Activated CD8-positive, alpha-beta memory T cell treated with anti-CD3 and anti-CD28 coated beads for 1 hour (primary cell): Measurements from ENCODE around the gene LDHAL6A.
"Not testable (repeated sequence)": the region's sequence is repeated elsewhere in the genome, so short reads cannot be mapped to it uniquely, and the experiment has no call there.

ENCODE experiments used
- DNase-seq, 2 donors: peaks; one replicate each; pipeline ENCODE4 v3.0.0-alpha.2; 2020; ENCODE audit warnings: low read depth in 1 of 2; ENCODE audit errors: extremely low read depth in 1 of 2

LDHAL6A gene

GRCh38 chr11:18455686-18456372 is at the start of gene LDHAL6A:
LDHAL6A (plus strand) TSS chr11:18455856; CDS start chr11:18456681, 825 bp downstream.
- DNase-seq = no peak

- not testable (repeated sequence) for DNase-seq
These were observed 48.3 kb upstream of the LDHAL6A start for GRCh38 chr11:18407400-18407799.

- no peak for DNase-seq
These were observed 46.9 kb upstream of the LDHAL6A start for GRCh38 chr11:18408558-18409291.

- no peak for DNase-seq
These were observed 39.2 kb upstream of the LDHAL6A start for GRCh38 chr11:18416459-18416858.

DNA sequence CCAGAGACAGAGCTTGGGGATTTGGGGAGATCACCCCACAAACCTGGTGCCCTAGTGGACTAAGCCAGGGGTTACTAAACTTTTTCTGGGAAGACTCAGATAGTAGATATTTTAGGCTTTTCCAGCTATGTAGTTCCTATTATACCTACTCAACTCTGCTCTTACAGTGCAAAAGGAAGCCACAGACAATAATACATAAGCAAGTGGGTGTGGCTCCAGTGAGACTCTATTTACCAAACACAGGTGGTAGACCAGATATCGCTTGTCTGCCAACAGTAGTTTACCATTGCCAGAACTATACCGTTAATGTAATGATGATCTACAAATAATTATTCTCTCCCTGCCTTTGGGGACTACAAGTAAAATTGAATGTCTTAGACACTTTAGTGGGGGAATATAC is 36.6 kb upstream of the LDHAL6A start:
- DNase-seq = no peak

GRCh38 chr11:18420067-18420466 is 35.6 kb upstream of the LDHAL6A start:
- DNase-seq = no peak

DNA sequence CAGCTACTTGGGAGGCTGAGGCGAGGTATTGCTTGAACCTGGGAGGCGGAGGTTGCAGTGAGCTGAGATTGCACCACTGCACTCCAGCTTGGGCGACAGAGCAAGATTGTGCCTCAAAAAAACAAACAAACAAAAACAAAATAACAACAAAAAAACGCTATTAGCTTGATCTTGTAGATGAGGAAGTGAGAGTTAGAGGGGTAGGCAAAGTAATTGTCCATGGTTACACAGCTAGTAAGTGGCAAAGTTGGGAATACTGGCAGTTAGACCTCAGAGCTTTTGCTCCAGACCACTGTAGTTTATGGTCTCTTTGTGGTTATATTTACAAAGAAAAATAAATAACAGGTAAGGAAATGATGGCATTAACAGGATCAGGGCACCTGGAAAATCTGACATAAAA is 28.4 kb upstream of the LDHAL6A start:
- DNase-seq = no peak

DNA sequence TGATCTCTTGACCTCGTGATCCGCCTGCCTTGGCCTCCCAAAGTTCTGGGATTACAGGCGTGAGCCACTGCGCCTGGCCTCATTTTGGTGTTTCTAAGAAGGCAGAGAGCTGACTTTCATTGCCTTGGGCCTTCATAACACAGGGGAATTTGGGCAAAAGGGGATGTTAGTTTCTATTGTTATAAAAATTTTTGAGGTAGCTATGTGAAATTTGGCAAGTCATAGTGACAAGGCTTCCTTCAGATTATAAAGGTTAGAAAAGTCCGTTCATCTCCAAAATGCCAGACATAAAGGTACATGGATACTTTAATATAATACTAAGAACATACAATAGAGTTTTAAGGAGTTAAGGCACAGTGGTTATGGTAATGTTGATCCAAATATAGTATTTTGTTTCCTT is 26.3 kb upstream of the LDHAL6A start:
- no peak for DNase-seq

GRCh38 chr11:18438691-18439090 is 17.0 kb upstream of the LDHAL6A start:
- DNase-seq = no peak

GRCh38 chr11:18449251-18449650 is 6.4 kb upstream of the LDHAL6A start:
- DNase-seq = no peak

- no peak for DNase-seq
These were observed 2.7 kb upstream of the LDHAL6A start for GRCh38 chr11:18452927-18453326.

DNA sequence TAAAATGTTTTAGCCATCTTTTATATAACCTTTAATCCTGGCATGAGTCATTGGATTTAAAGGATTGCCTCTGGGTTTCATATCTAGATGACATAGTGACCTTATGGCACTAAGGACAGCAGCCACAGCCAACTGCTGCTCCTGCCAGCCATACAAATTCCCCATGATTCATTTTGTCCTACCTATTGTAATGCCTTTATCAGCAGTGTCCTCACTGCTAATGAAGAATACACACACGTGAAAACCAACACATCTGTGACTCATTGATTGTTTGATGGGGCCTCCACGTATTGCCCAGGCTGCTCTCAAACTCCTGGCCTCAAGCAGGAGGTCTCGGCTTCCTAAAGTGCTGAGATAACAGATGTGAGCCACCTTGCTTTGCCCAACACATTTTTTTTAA is 1.8 kb downstream of the LDHAL6A start:
- no peak for DNase-seq

- DNase-seq = no peak
These were observed 4.0 kb downstream of the LDHAL6A start for GRCh38 chr11:18459634-18460033.

GRCh38 chr11:18461909-18462308 is 6.3 kb downstream of the LDHAL6A start:
- no peak for DNase-seq

DNA sequence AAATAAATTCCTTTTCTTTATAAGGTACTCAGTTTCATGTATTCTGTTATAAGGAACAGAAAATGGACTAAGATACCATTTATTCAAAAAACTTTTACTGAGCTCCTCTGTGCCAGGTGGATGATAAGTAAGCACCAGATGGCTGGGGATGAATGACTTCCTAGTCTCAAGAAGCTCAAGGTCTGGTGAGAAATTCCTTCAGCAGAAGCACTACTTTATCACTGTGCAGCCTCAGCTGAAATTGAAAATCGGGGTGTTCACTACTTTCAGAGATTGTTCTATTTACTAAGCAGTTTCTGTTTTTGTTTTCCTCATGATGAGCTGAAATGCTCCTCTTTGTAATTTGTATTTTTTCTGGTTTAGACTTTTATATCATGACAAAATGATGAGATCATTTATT is 7.8 kb downstream of the LDHAL6A start:
- DNase-seq = no peak

DNA sequence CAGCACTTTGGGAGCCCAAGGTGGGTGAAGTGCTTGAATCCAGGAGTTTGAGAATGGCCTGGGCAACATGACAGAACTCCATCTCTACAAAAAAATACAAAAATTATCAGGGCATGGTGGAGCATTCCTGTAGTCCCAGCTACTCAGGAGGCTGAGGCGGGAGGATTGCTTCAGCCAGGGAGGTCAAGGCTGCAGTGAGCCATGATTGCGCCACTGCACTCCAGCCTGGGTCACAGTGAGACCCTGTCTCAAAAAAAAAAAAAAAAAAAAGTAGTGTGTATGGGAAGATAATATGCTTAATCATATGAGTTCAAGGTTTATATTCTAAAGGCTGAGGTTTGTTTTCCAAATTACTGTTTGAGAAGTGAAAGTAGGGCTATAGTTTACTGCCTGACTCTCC is 10.7 kb downstream of the LDHAL6A start:
- no peak for DNase-seq

- DNase-seq = no peak
These were observed 12.4 kb downstream of the LDHAL6A start for GRCh38 chr11:18468059-18468458.

GRCh38 chr11:18468961-18469360 is 13.3 kb downstream of the LDHAL6A start:
- DNase-seq = no peak

DNA sequence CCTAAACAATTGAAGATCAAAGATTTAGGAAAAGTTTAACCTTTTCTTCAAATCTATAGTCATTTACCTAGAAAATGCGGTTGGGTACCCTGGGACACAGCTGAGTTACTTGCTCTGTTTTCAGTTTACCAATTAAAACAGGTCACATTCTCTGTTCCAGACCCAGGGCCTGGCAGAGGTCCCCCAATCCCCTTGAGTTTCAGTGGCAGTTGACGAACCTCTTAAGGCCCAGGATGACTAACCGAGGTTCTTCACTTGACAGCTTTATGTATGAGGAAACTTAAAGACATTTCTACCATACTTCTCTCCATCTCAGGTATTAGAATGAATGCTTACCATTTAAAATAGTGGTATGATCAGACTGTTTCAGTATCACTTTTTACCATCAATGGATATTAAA is 16.3 kb downstream of the LDHAL6A start:
- no peak for DNase-seq

- DNase-seq = no peak
These were observed 16.9 kb downstream of the LDHAL6A start for GRCh38 chr11:18472587-18472986.

GRCh38 chr11:18479063-18479462 is 23.4 kb downstream of the LDHAL6A start:
- no peak for DNase-seq

DNA sequence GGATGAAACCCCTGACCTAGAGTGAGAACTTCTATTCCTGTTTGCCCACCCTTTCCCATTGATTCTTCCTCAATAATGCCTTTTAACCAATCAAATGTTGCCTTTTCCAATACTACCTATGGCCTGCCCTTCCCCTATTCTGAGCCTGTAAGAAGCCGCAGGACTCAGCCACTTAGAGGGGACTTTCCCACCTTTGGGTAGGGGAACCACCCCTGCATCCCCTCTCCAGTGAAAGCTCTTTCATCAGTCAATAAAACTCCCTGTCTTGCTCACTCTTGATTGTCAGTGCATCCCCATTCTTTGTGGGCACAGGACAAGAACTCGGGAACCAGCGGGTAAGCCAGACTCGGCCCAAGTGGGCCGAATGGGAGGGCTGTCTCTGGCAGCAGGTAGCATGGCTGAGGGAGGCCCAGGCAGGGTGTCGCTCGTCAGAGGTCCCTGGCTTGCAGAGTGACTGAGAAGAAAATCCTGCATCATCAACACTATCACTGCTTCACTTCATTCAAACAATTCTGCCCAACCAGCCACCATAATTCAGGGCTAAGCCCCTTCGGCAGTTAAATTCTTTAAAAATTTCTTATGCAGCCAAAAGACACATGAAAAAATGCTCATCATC is 30.4 kb downstream of the LDHAL6A start:
- DNase-seq = no peak
